ENCODE data around the gene SEPTIN8. TPM values are rescaled to one million over a fixed set of nuclear protein-coding genes. Genes with fewer than 3 reads are reported as not detected.

SEPTIN8 gene
- total and polyA plus RNA-seq, 2 donors (not counting 3 experiments of a cell fraction or from before 2014, with no cell fraction given): 56.6 to 82.1 TPM

GRCh38 chr5:132779961-132780360 is 2.9 kb upstream of the SEPTIN8 start:
- dilution Hi-C loops (cut with MboI; ENCODE audit: extremely low pct_ligation_motif_present, low sequenced_read_pairs): no loop called here
- DNase-seq (ENCODE audit: low read depth, low spot score): no peak
- POLR2A ChIA-PET: no interaction called here

More at GRCh38 chr5:132779961-132780360, 2.9 kb upstream of the SEPTIN8 start:
- Histone ChIP-seq H3K27me3 (ENCODE audit: control insufficient read depth in 2 of 2, insufficient read depth in 2 of 2, low read length in 2 of 2) (no peaks in the 10 kb centered on the region), H3K4me2 (ENCODE audit: insufficient read depth, low read length) (no peak overlapping the region), H3K9me1 (replicated peaks; ENCODE audit: control insufficient read depth, extremely low read depth, insufficient read depth, low read length) (no peaks in the 10 kb centered on the region), H3K36me3 (ENCODE audit: control insufficient read depth in 2 of 2, extremely low read depth in 1 of 2, insufficient read depth in 2 of 2, low read length in 2 of 2) (no peaks in the 10 kb centered on the region), H2AFZ (ENCODE audit: low read depth, low read length) (no peak overlapping the region), H3K4me1 (ENCODE audit: control insufficient read depth, extremely low read depth, insufficient read depth, low read length) (peaks cover 28% of the 10 kb centered on the region), H3K9ac (replicated peaks; ENCODE audit: extremely low read depth, insufficient read depth, low read length) (no peak overlapping the region), H3K9me3 (replicated peaks; ENCODE audit: control insufficient read depth, insufficient read depth, low read length) (no peaks in the 10 kb centered on the region), H3K79me2 (ENCODE audit: control insufficient read depth, insufficient read depth, low read length) (peaks cover 13% of the 10 kb centered on the region), H3K4me3 (replicated peaks in 1 of 3; ENCODE audit: insufficient read depth in 1 of 3, low read depth in 1 of 3, low read length in 3 of 3) (no peak overlapping the region), H3K27ac (ENCODE audit: insufficient read depth, low read depth, low read length) (no peak overlapping the region), H4K20me1 (replicated peaks; ENCODE audit: control insufficient read depth, extremely low read depth, insufficient read depth, low read length) (no peaks in the 10 kb centered on the region)
- BruUV-seq (replicated peaks): no TSS peak
- intact Hi-C loops (cut with micrococcal nuclease): no loop called here
- TF ChIP-seq MAX (IDR thresholded peaks at IDR 0.05; ENCODE audit: insufficient read depth, insufficient read length) (no peak), FOS (IDR thresholded peaks at IDR 0.05; ENCODE audit: borderline replicate concordance, insufficient read depth, low read length) (no peak), GATA2 (IDR thresholded peaks at IDR 0.05; ENCODE audit: insufficient read depth, insufficient read length, low read depth, low read length) (no peak), MYC (IDR thresholded peaks at IDR 0.05; ENCODE audit: low read depth, low read length) (no peak), POLR2AphosphoS5 (IDR thresholded peaks at IDR 0.05; ENCODE audit: insufficient read depth, low read depth, low read length) (no peak), EZH2 (IDR thresholded peaks at IDR 0.05; ENCODE audit: borderline replicate concordance, low read depth, low read length, severe bottlenecking) (no peak), POLR2A (IDR thresholded peaks at IDR 0.05; ENCODE audit: low read depth, low read length) (no peak), CTCF (IDR thresholded peaks at IDR 0.05; ENCODE audit: extremely low read depth in 1 of 2, insufficient read depth in 1 of 2, low read depth in 1 of 2, low read length in 2 of 2) (no peak), JUN (IDR thresholded peaks at IDR 0.05; ENCODE audit: borderline replicate concordance, insufficient read depth, insufficient read length, low read depth) (no peak)
- CTCF ChIA-PET: no interaction called here
- no peak for FAIRE-seq

Data from endothelial cell of umbilical vein (primary cell).